WTC11 (cell line): ENCODE measurements around the gene SEMA7A. TPM values are rescaled to one million over a fixed set of nuclear protein-coding genes. Genes with fewer than 3 reads are reported as not detected.
A peak's percentile ranks its signal among the peaks of the same experiment; 100 is the strongest.

Source experiments
- ATAC-seq: fragments of 200-7000 bp; cut with Tn5 transposase; 2 replicates; pipeline ENCODE4 v1.10.0; 2021; ENCODE audit warnings: mild to moderate bottlenecking, moderate library complexity
- CTCF ChIA-PET: fragments of 300-600 bp; sonication (Branson Sonifier 250); formaldehyde crosslinking; loops from one replicate; lab custom pipeline; 2021; ENCODE audit warnings: antibody characterized with exemption; lab: Charles Lee
- POLR2A ChIA-PET: fragments of 350-600 bp; sonication (Branson Sonifier 250); formaldehyde crosslinking; loops from one replicate; lab custom pipeline; 2021; ENCODE audit warnings: antibody characterized with exemption; lab: Charles Lee
- DNase-seq: peaks from one replicate; pipeline ENCODE4 v3.0.0; 2021; ENCODE audit warnings: low spot score
- H3K27ac Mint-ChIP-seq: 2 replicates; pipeline ENCODE4 v1.8.0; 2021; ENCODE audit warnings: mixed read lengths
- H3K27me3 Mint-ChIP-seq: 2 replicates; pipeline ENCODE4 v1.8.0; 2021; ENCODE audit warnings: low read depth, mild to moderate bottlenecking, moderate library complexity, mixed read lengths
- H3K36me3 Mint-ChIP-seq: 2 replicates; pipeline ENCODE4 v1.8.0; 2021; ENCODE audit warnings: mixed read lengths
- H3K4me1 Mint-ChIP-seq: 2 replicates; pipeline ENCODE4 v1.8.0; 2022; ENCODE audit warnings: mixed read lengths
- H3K4me3 Mint-ChIP-seq: 2 replicates; pipeline ENCODE4 v1.8.0; 2021; ENCODE audit warnings: mild to moderate bottlenecking, moderate library complexity, mixed read lengths
- H3K9me3 Mint-ChIP-seq: 2 replicates; pipeline ENCODE4 v1.8.0; 2021; ENCODE audit warnings: mixed read lengths
- ATF1 ChIP-seq: sonication (generic); formaldehyde crosslinking; IDR thresholded peaks from 2 replicates; pipeline ENCODE4 v1.8.1; 2023; ENCODE audit warnings: mild to moderate bottlenecking, moderate library complexity, missing genetic modification reagents
- FOXJ3 ChIP-seq: sonication (generic); formaldehyde crosslinking; IDR thresholded peaks from 2 replicates; pipeline ENCODE4 v1.9.0; 2021; ENCODE audit warnings: missing genetic modification reagents, mild to moderate bottlenecking, borderline replicate concordance
- HMGA2 ChIP-seq: fragments of 250-450 bp; sonication (Bioruptor Pico); IDR thresholded peaks from 2 replicates; pipeline ENCODE4 v1.4.0; 2021; ENCODE audit warnings: mild to moderate bottlenecking, moderate library complexity
- JUN ChIP-seq: sonication (generic); formaldehyde crosslinking; IDR thresholded peaks from 2 replicates; pipeline ENCODE4 v1.8.0; 2023; ENCODE audit warnings: mild to moderate bottlenecking, missing genetic modification reagents
- TEAD4 ChIP-seq: sonication (generic); formaldehyde crosslinking; IDR thresholded peaks from 2 replicates; pipeline ENCODE4 v1.8.0; 2022; ENCODE audit warnings: mild to moderate bottlenecking, missing genetic modification reagents
- ZNF416 ChIP-seq: fragments of 250-450 bp; sonication (Bioruptor Pico); IDR thresholded peaks from 2 replicates; pipeline ENCODE4 v1.9.0; 2021; ENCODE audit warnings: mild to moderate bottlenecking, inconsistent platforms
- ZNF423 ChIP-seq: fragments of 250-450 bp; sonication (Bioruptor Pico); IDR thresholded peaks from 2 replicates; pipeline ENCODE4 v2.1.2; 2022; ENCODE audit warnings: mild to moderate bottlenecking, moderate library complexity
- total RNA-seq: library from RNA; stranded (reverse); gene quantifications from 3 replicates; pipeline ENCODE4 v1.2.3, GENCODE V29; 2021
- TF ChIP-seq, protein P1 (sequence below): sonication (generic); formaldehyde crosslinking; IDR thresholded peaks from 2 replicates; pipeline ENCODE4 v1.8.0; 2022; ENCODE audit warnings: missing genetic modification reagents
- TF ChIP-seq, protein P2 (sequence below): sonication (generic); formaldehyde crosslinking; conservative IDR thresholded peaks from 2 replicates; pipeline ENCODE4 v1.8.1; 2023; ENCODE audit warnings: mild to moderate bottlenecking, low read depth, missing genetic modification reagents, moderate library complexity
- TF ChIP-seq, protein P3 (sequence below): fragments of 250-450 bp; sonication (Bioruptor Pico); IDR thresholded peaks from 2 replicates; pipeline ENCODE4 v1.9.0; 2021; ENCODE audit warnings: mild to moderate bottlenecking
- TF ChIP-seq, protein P4 (sequence below): sonication (generic); formaldehyde crosslinking; IDR thresholded peaks from 2 replicates; pipeline ENCODE4 v1.8.1; 2023; ENCODE audit warnings: mild to moderate bottlenecking, moderate library complexity, missing genetic modification reagents
- TF ChIP-seq, protein P5 (sequence below): sonication (generic); formaldehyde crosslinking; IDR thresholded peaks from 2 replicates; pipeline ENCODE4 v1.8.0; 2022; ENCODE audit warnings: mild to moderate bottlenecking, missing genetic modification reagents
- TF ChIP-seq, protein P6 (sequence below): fragments of 200-600 bp; IDR thresholded peaks from 2 replicates; pipeline ENCODE4 v1.8.0; 2022; ENCODE audit warnings: antibody characterized with exemption
- TF ChIP-seq, protein P7 (sequence below): sonication (generic); formaldehyde crosslinking; IDR thresholded peaks from 2 replicates; pipeline ENCODE4 v1.8.1; 2023; ENCODE audit warnings: mild to moderate bottlenecking, missing genetic modification reagents, moderate library complexity

Gene SEMA7A
- total RNA-seq, 1 experiment from 2014 or later, result 17.9 TPM

DNA sequence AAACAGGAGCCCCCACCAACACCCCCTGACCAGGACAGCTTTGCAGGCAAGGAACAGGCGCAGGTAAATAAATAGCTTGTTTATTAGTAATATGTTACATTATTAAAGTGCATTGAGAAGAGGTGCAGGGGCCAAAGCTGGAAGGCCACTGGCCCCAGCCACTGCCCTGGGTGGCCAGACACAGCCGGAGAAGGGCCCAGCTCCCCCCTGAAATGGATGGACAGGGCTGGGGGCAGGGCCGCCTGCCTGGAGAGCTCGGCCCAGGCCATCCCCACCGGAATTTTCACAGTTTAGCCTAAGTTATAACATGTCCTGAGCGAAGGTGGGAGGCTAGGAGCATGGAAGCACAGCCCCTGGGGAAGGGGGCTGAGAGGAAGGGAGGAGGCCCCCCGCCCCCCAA lies 24.5 kb downstream of the SEMA7A start (continued):
- TF ChIP-seq TEAD4 (CRISPR knock-in tag) (no peak), ATF1 (no peak), JUN (CRISPR knock-in tag) (no peak)
- TF ChIP-seq, protein P1, sequence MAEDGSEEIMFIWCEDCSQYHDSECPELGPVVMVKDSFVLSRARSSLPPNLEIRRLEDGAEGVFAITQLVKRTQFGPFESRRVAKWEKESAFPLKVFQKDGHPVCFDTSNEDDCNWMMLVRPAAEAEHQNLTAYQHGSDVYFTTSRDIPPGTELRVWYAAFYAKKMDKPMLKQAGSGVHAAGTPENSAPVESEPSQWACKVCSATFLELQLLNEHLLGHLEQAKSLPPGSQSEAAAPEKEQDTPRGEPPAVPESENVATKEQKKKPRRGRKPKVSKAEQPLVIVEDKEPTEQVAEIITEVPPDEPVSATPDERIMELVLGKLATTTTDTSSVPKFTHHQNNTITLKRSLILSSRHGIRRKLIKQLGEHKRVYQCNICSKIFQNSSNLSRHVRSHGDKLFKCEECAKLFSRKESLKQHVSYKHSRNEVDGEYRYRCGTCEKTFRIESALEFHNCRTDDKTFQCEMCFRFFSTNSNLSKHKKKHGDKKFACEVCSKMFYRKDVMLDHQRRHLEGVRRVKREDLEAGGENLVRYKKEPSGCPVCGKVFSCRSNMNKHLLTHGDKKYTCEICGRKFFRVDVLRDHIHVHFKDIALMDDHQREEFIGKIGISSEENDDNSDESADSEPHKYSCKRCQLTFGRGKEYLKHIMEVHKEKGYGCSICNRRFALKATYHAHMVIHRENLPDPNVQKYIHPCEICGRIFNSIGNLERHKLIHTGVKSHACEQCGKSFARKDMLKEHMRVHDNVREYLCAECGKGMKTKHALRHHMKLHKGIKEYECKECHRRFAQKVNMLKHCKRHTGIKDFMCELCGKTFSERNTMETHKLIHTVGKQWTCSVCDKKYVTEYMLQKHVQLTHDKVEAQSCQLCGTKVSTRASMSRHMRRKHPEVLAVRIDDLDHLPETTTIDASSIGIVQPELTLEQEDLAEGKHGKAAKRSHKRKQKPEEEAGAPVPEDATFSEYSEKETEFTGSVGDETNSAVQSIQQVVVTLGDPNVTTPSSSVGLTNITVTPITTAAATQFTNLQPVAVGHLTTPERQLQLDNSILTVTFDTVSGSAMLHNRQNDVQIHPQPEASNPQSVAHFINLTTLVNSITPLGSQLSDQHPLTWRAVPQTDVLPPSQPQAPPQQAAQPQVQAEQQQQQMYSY (CRISPR knock-in tag), result no peak
- TF ChIP-seq, protein P2, sequence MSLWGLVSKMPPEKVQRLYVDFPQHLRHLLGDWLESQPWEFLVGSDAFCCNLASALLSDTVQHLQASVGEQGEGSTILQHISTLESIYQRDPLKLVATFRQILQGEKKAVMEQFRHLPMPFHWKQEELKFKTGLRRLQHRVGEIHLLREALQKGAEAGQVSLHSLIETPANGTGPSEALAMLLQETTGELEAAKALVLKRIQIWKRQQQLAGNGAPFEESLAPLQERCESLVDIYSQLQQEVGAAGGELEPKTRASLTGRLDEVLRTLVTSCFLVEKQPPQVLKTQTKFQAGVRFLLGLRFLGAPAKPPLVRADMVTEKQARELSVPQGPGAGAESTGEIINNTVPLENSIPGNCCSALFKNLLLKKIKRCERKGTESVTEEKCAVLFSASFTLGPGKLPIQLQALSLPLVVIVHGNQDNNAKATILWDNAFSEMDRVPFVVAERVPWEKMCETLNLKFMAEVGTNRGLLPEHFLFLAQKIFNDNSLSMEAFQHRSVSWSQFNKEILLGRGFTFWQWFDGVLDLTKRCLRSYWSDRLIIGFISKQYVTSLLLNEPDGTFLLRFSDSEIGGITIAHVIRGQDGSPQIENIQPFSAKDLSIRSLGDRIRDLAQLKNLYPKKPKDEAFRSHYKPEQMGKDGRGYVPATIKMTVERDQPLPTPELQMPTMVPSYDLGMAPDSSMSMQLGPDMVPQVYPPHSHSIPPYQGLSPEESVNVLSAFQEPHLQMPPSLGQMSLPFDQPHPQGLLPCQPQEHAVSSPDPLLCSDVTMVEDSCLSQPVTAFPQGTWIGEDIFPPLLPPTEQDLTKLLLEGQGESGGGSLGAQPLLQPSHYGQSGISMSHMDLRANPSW, result no peak

DNA sequence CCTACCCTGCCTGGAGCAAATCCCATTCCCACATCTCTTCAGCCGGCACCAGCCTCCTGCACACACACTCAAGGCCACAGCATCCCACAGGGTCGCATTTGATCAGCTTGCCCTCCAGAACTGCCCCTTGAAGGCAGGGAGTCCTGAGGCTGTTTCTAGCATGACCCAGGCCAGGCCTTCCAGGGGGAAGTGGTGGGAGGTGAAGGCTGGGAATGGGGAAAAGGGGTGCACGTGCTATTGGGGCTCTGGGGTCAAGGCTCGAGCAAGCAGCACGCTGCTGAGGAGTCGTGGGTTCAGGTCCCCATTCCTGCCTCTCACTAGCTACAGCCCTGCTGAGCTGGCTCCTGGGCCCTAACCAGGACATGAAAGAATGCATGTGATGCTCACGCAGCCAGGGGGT lies 24.9 kb downstream of the SEMA7A start:
- no peak overlapping the region for H3K4me3 Mint-ChIP-seq
- peaks cover 3% of the 10 kb centered on the region; the same call in 1 of the 2 replicates for H3K4me1 Mint-ChIP-seq
- H3K27ac Mint-ChIP-seq, result peak overlapping the region; percentile 14; the same call in 1 of the 2 replicates
- peaks cover 6% of the 10 kb centered on the region; the same call in 1 of the 2 replicates for H3K36me3 Mint-ChIP-seq
- POLR2A ChIA-PET, result interaction anchor here (1.7 kb wide), 1 partner anchor 25 kb away, joined by 5 read pairs; the partner anchor contains the start of gene SEMA7A
- DNase-seq, result no peak
- TF ChIP-seq, protein P3, sequence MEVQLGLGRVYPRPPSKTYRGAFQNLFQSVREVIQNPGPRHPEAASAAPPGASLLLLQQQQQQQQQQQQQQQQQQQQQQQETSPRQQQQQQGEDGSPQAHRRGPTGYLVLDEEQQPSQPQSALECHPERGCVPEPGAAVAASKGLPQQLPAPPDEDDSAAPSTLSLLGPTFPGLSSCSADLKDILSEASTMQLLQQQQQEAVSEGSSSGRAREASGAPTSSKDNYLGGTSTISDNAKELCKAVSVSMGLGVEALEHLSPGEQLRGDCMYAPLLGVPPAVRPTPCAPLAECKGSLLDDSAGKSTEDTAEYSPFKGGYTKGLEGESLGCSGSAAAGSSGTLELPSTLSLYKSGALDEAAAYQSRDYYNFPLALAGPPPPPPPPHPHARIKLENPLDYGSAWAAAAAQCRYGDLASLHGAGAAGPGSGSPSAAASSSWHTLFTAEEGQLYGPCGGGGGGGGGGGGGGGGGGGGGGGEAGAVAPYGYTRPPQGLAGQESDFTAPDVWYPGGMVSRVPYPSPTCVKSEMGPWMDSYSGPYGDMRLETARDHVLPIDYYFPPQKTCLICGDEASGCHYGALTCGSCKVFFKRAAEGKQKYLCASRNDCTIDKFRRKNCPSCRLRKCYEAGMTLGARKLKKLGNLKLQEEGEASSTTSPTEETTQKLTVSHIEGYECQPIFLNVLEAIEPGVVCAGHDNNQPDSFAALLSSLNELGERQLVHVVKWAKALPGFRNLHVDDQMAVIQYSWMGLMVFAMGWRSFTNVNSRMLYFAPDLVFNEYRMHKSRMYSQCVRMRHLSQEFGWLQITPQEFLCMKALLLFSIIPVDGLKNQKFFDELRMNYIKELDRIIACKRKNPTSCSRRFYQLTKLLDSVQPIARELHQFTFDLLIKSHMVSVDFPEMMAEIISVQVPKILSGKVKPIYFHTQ, result no peak
- TF ChIP-seq, protein P4, sequence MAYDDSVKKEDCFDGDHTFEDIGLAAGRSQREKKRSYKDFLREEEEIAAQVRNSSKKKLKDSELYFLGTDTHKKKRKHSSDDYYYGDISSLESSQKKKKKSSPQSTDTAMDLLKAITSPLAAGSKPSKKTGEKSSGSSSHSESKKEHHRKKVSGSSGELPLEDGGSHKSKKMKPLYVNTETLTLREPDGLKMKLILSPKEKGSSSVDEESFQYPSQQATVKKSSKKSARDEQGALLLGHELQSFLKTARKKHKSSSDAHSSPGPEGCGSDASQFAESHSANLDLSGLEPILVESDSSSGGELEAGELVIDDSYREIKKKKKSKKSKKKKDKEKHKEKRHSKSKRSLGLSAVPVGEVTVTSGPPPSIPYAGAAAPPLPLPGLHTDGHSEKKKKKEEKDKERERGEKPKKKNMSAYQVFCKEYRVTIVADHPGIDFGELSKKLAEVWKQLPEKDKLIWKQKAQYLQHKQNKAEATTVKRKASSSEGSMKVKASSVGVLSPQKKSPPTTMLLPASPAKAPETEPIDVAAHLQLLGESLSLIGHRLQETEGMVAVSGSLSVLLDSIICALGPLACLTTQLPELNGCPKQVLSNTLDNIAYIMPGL, result no peak
- TF ChIP-seq, protein P5, sequence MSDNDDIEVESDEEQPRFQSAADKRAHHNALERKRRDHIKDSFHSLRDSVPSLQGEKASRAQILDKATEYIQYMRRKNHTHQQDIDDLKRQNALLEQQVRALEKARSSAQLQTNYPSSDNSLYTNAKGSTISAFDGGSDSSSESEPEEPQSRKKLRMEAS (CRISPR knock-in tag), result no peak
- TF ChIP-seq, protein P6, sequence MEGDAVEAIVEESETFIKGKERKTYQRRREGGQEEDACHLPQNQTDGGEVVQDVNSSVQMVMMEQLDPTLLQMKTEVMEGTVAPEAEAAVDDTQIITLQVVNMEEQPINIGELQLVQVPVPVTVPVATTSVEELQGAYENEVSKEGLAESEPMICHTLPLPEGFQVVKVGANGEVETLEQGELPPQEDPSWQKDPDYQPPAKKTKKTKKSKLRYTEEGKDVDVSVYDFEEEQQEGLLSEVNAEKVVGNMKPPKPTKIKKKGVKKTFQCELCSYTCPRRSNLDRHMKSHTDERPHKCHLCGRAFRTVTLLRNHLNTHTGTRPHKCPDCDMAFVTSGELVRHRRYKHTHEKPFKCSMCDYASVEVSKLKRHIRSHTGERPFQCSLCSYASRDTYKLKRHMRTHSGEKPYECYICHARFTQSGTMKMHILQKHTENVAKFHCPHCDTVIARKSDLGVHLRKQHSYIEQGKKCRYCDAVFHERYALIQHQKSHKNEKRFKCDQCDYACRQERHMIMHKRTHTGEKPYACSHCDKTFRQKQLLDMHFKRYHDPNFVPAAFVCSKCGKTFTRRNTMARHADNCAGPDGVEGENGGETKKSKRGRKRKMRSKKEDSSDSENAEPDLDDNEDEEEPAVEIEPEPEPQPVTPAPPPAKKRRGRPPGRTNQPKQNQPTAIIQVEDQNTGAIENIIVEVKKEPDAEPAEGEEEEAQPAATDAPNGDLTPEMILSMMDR, result no peak
- TF ChIP-seq ZNF416 (CRISPR knock-in tag) (no peak), JUN (CRISPR knock-in tag) (no peak), ZNF423 (CRISPR knock-in tag) (no peak), FOXJ3 (CRISPR knock-in tag) (no peak), HMGA2 (CRISPR knock-in tag) (no peak)
- TF ChIP-seq, protein P7, sequence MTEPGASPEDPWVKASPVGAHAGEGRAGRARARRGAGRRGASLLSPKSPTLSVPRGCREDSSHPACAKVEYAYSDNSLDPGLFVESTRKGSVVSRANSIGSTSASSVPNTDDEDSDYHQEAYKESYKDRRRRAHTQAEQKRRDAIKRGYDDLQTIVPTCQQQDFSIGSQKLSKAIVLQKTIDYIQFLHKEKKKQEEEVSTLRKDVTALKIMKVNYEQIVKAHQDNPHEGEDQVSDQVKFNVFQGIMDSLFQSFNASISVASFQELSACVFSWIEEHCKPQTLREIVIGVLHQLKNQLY (CRISPR knock-in tag), result no peak
- TF ChIP-seq, protein P1 (CRISPR knock-in tag), result no peak
- CTCF ChIA-PET, result interaction anchor here (1.3 to 2.4 kb wide), 2 partner anchors 8 to 26 kb away, joined by 3 to 13 read pairs; no protein-coding TSS in a partner anchor
- no peaks in the 10 kb centered on the region for H3K9me3 Mint-ChIP-seq
- no peaks in the 10 kb centered on the region for H3K27me3 Mint-ChIP-seq
- ATAC-seq, result no peak
